ENCODE data around the gene TMEM86B. TPM values are rescaled to one million over a fixed set of nuclear protein-coding genes. Genes with fewer than 3 reads are reported as not detected.

TMEM86B gene
- total RNA-seq, 1 donor from 2014 or later = 3.9 TPM

DNA sequence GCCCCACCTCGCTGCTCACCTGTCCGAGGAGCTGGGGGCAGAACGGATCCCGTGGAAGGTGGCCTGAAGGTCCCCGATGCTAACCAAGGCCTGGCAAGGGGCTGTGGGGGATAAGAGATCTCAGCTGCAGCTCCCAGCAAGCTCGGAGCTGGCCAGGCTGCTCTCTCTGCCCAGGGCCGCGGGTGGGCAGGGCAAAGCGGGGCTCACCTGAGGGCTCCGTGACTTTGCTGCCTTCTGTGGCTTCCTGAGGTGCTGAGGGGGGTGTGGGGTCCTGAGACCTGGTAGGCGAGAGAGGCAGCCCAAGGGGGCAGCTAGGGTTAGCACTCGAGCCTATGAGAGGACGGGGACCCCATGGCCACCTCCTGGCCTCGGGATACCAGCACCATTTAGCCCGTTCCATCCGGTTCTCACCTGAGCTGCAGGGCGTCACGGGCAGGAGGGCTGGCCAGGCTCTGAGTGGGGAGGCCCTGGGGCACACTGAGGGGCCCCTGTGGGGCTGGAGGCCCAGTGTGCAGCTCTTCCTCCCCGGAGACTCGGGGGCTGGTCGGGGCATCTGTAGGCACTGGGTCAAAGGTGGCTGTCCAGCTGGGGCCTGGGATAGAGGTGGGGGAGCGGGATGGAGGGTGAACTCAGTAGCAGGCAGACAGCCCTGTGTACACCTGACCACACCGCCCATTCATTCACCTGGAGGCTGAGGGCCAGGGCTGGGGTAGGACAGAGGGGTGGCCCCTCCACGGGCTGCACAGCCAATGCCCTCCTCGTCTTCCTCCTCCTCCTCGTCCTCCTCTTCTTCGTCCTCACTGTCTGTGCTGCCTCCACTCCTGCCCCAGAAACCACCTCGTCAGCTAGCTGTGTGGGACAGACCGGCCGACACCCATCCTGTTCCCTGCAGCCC is 3.1 kb upstream of the TMEM86B start:
- Mint-ChIP-seq H3K9me3 (ENCODE audit: unreplicated experiment) (no peaks in the 10 kb centered on the region), H3K27me3 (ENCODE audit: low read depth, unreplicated experiment) (no peaks in the 10 kb centered on the region), H3K27ac (ENCODE audit: unreplicated experiment) (no peak overlapping the region), H3K4me3 (ENCODE audit: unreplicated experiment) (no peak overlapping the region), H3K4me1 (ENCODE audit: low read depth, unreplicated experiment) (no peaks in the 10 kb centered on the region), H3K36me3 (ENCODE audit: low read depth, unreplicated experiment) (peaks cover 21% of the 10 kb centered on the region)
- no peaks in the 10 kb centered on the region for H3K27me3 ChIP-seq (ENCODE audit: insufficient read depth, low read length)
- TF ChIP-seq CTCF (IDR thresholded peaks at IDR 0.05; ENCODE audit: insufficient read depth, low read depth, low read length) = no peak
- TF ChIP-seq EZH2 (IDR thresholded peaks at IDR 0.05; ENCODE audit: insufficient read depth, low read length) = no peak
- DNase-seq (ENCODE audit: low read depth) (no peak), FAIRE-seq (no peak)
- no peaks in the 10 kb centered on the region for H3K4me1 ChIP-seq (ENCODE audit: insufficient read depth, low read length)
- peaks cover 11% of the 10 kb centered on the region for H3K36me3 ChIP-seq (ENCODE audit: insufficient read depth, low read length)
- H2AFZ ChIP-seq (ENCODE audit: low read depth, low read length) = no peak overlapping the region
- no peak overlapping the region for H3K4me3 ChIP-seq (ENCODE audit: insufficient read depth, low read depth, low read length)
- no peaks in the 10 kb centered on the region for H3K79me2 ChIP-seq (ENCODE audit: insufficient read depth, low read length)
- H3K27ac ChIP-seq (ENCODE audit: low read depth, low read length) = no peak overlapping the region
- H3K9me3 ChIP-seq (ENCODE audit: insufficient read depth, low read depth, low read length) = no peaks in the 10 kb centered on the region
- no peak overlapping the region for H3K4me2 ChIP-seq (ENCODE audit: low read length)
- peaks cover 40% of the 10 kb centered on the region for H4K20me1 ChIP-seq (ENCODE audit: insufficient read depth, low read length)
- H3K9ac ChIP-seq (ENCODE audit: low read length) = no peak overlapping the region

- DNase-seq (ENCODE audit: low read depth) = no peak
- Mint-ChIP-seq H3K27me3 (ENCODE audit: low read depth, unreplicated experiment) (no peaks in the 10 kb centered on the region), H3K36me3 (ENCODE audit: low read depth, unreplicated experiment) (peaks cover 24% of the 10 kb centered on the region), H3K9me3 (ENCODE audit: unreplicated experiment) (no peaks in the 10 kb centered on the region), H3K27ac (ENCODE audit: unreplicated experiment) (no peak overlapping the region), H3K4me1 (ENCODE audit: low read depth, unreplicated experiment) (no peaks in the 10 kb centered on the region), H3K4me3 (ENCODE audit: unreplicated experiment) (no peak overlapping the region)
- Histone ChIP-seq H4K20me1 (ENCODE audit: insufficient read depth, low read length) (peaks cover 45% of the 10 kb centered on the region), H3K4me2 (ENCODE audit: low read length) (no peak overlapping the region), H3K27ac (ENCODE audit: low read depth, low read length) (no peak overlapping the region), H3K4me3 (ENCODE audit: insufficient read depth, low read depth, low read length) (no peak overlapping the region), H3K36me3 (ENCODE audit: insufficient read depth, low read length) (peaks cover 11% of the 10 kb centered on the region), H3K4me1 (ENCODE audit: insufficient read depth, low read length) (no peaks in the 10 kb centered on the region), H3K27me3 (ENCODE audit: insufficient read depth, low read length) (no peaks in the 10 kb centered on the region), H3K79me2 (ENCODE audit: insufficient read depth, low read length) (no peaks in the 10 kb centered on the region), H3K9ac (ENCODE audit: low read length) (no peak overlapping the region), H2AFZ (ENCODE audit: low read depth, low read length) (no peak overlapping the region), H3K9me3 (ENCODE audit: insufficient read depth, low read depth, low read length) (no peaks in the 10 kb centered on the region)
- no peak for FAIRE-seq
- TF ChIP-seq CTCF (IDR thresholded peaks at IDR 0.05; ENCODE audit: insufficient read depth, low read depth, low read length) (no peak), EZH2 (IDR thresholded peaks at IDR 0.05; ENCODE audit: insufficient read depth, low read length) (no peak)
Measured at GRCh38 chr19:55230780-55231179, 2.2 kb upstream of the TMEM86B start.

- TF ChIP-seq CTCF (IDR thresholded peaks at IDR 0.05; ENCODE audit: insufficient read depth, low read depth, low read length) (no peak), EZH2 (IDR thresholded peaks at IDR 0.05; ENCODE audit: insufficient read depth, low read length) (no peak)
- Histone ChIP-seq H3K9ac (ENCODE audit: low read length) (no peak overlapping the region), H2AFZ (ENCODE audit: low read depth, low read length) (no peak overlapping the region), H3K4me1 (ENCODE audit: insufficient read depth, low read length) (no peaks in the 10 kb centered on the region), H3K4me2 (ENCODE audit: low read length) (no peak overlapping the region), H3K4me3 (ENCODE audit: insufficient read depth, low read depth, low read length) (no peak overlapping the region), H4K20me1 (ENCODE audit: insufficient read depth, low read length) (peaks cover 49% of the 10 kb centered on the region), H3K9me3 (ENCODE audit: insufficient read depth, low read depth, low read length) (no peaks in the 10 kb centered on the region), H3K79me2 (ENCODE audit: insufficient read depth, low read length) (no peaks in the 10 kb centered on the region), H3K36me3 (ENCODE audit: insufficient read depth, low read length) (peaks cover 11% of the 10 kb centered on the region), H3K27ac (ENCODE audit: low read depth, low read length) (no peak overlapping the region), H3K27me3 (ENCODE audit: insufficient read depth, low read length) (no peaks in the 10 kb centered on the region)
- no peak overlapping the region for H3K27ac Mint-ChIP-seq (ENCODE audit: unreplicated experiment)
- no peaks in the 10 kb centered on the region for H3K27me3 Mint-ChIP-seq (ENCODE audit: low read depth, unreplicated experiment)
- H3K36me3 Mint-ChIP-seq (ENCODE audit: low read depth, unreplicated experiment) = peaks cover 28% of the 10 kb centered on the region
- H3K4me1 Mint-ChIP-seq (ENCODE audit: low read depth, unreplicated experiment) = no peaks in the 10 kb centered on the region
- FAIRE-seq (no peak), DNase-seq (ENCODE audit: low read depth) (no peak)
- no peak overlapping the region for H3K4me3 Mint-ChIP-seq (ENCODE audit: unreplicated experiment)
- H3K9me3 Mint-ChIP-seq (ENCODE audit: unreplicated experiment) = no peaks in the 10 kb centered on the region
Measured at GRCh38 chr19:55230329-55230728, 1.8 kb upstream of the TMEM86B start.
